H1 (cell line): ENCODE results near the gene IP6K1. TPM values are rescaled to one million over a fixed set of nuclear protein-coding genes. Genes with fewer than 3 reads are reported as not detected.

ENCODE experiments used
- CTCF ChIA-PET: fragments of 300-600 bp; sonication (Branson Sonifier 250); formaldehyde crosslinking; loops from one replicate; lab custom pipeline; 2021; ENCODE audit not compliant: partially characterized antibody; lab: Charles Lee
- POLR2A ChIA-PET: fragments of 300-600 bp; sonication (Branson Sonifier 250); formaldehyde crosslinking; loops from one replicate; lab custom pipeline; 2021; ENCODE audit warnings: inconsistent platforms; ENCODE audit not compliant: partially characterized antibody; lab: Charles Lee
- DNase-seq, 2 experiments: peaks; one replicate each; pipeline versions ENCODE4 v3.0.0 to v3.0.0-alpha.2; 2010 to 2022; ENCODE audit warnings: low spot score in 2 of 2, low read depth in 1 of 2, mixed read lengths in 1 of 2
- FAIRE-seq: peaks from 2 replicates; lab custom pipeline; 2011; peaks lifted over from hg19 to GRCh38; lab: Jason Lieb, UNC
- H2AFZ ChIP-seq: 2 replicates; pipeline ENCODE4 v1.8.1; 2012; ENCODE audit warnings: low read length, inconsistent platforms
- H2AK5ac ChIP-seq: 2 replicates; pipeline ENCODE4 v1.6.1; 2013; ENCODE audit warnings: low read depth, low read length
- H2BK120ac ChIP-seq: replicated peaks from 2 replicates; pipeline ENCODE3; 2013; ENCODE audit warnings: low read depth, low read length, inconsistent platforms
- H2BK12ac ChIP-seq: 2 replicates; pipeline ENCODE4 v1.6.1; 2013; ENCODE audit warnings: low read depth, low read length
- H2BK15ac ChIP-seq: 2 replicates; pipeline ENCODE4 v1.6.1; 2013; ENCODE audit warnings: low read length
- H2BK20ac ChIP-seq: 2 replicates; pipeline ENCODE4 v1.6.1; 2013; ENCODE audit warnings: low read length
- H2BK5ac ChIP-seq: 2 replicates; pipeline ENCODE4 v1.6.1; 2013; ENCODE audit warnings: low read depth, low read length
- H3K14ac ChIP-seq: 2 replicates; pipeline ENCODE4 v1.6.1; 2013; ENCODE audit warnings: inconsistent platforms; ENCODE audit not compliant: insufficient read length
- H3K18ac ChIP-seq: 2 replicates; pipeline ENCODE4 v1.6.1; 2013; ENCODE audit warnings: low read length; ENCODE audit errors: extremely low read depth
- H3K23ac ChIP-seq: 2 replicates; pipeline ENCODE4 v1.6.1; 2013; ENCODE audit warnings: inconsistent platforms; ENCODE audit not compliant: insufficient read length
- H3K23me2 ChIP-seq: 2 replicates; pipeline ENCODE4 v1.6.1; 2013; ENCODE audit warnings: low read depth, low read length
- H3K27ac ChIP-seq: 2 replicates; pipeline ENCODE4 v1.6.1; 2011; ENCODE audit warnings: low read depth, low read length, inconsistent platforms
- H3K27me3 ChIP-seq, 4 experiments: replicated peaks in 1 of 4; 1 replicate in 1 of 4; 2 replicates in 3 of 4; pipeline versions ENCODE4 v1.6.1 to v1.8.1; 2011 to 2013; ENCODE audit warnings: low read length in 3 of 4, mild to moderate bottlenecking in 3 of 4, inconsistent platforms in 2 of 4, mixed read lengths in 2 of 4, moderate library complexity in 1 of 4; ENCODE audit not compliant: control insufficient read depth in 3 of 4, insufficient read depth in 3 of 4; ENCODE audit errors: extremely low read depth in 1 of 4
- H3K36me3 ChIP-seq, 4 experiments: 2 replicates each; pipeline versions ENCODE4 v1.6.1 to v1.8.1; 2011 to 2013; ENCODE audit warnings: mild to moderate bottlenecking in 4 of 4, low read length in 3 of 4, moderate library complexity in 2 of 4, control low read depth in 1 of 4, inconsistent platforms in 1 of 4; ENCODE audit not compliant: insufficient read depth in 4 of 4, control insufficient read depth in 2 of 4
- H3K4ac ChIP-seq: replicated peaks from 2 replicates; pipeline ENCODE3; 2013; ENCODE audit warnings: low read length, low read depth, mixed read lengths, inconsistent platforms; ENCODE audit not compliant: insufficient read length
- H3K4me1 ChIP-seq, 4 experiments: replicated peaks in 1 of 4; 1 replicate in 1 of 4; 2 replicates in 3 of 4; pipeline versions ENCODE4 v1.6.1 to v1.8.1; 2011 to 2013; ENCODE audit warnings: low read length in 3 of 4, inconsistent platforms in 2 of 4, mixed read lengths in 1 of 4; ENCODE audit not compliant: insufficient read depth in 4 of 4, control insufficient read depth in 3 of 4
- H3K4me2 ChIP-seq, 2 experiments: 2 replicates each; pipeline versions ENCODE4 v1.6.1 to v1.8.1; 2011 to 2013; ENCODE audit warnings: low read depth in 2 of 2, low read length in 2 of 2, control low read depth in 1 of 2, inconsistent platforms in 1 of 2, mild to moderate bottlenecking in 1 of 2; ENCODE audit not compliant: insufficient read depth in 1 of 2
- H3K4me3 ChIP-seq, 4 experiments: fragments of 200-600, 300-600 bp in 1 of 4; sonication (generic), shearing (Covaris generic), sonication (Bioruptor Twin) in 1 of 4; 2 replicates each; pipeline versions ENCODE4 v1.5.1 to v1.8.1; 2011 to 2016; ENCODE audit warnings: low read length in 4 of 4, low read depth in 3 of 4, control low read depth in 2 of 4, inconsistent platforms in 2 of 4, mild to moderate bottlenecking in 2 of 4, mixed read lengths in 1 of 4, moderate library complexity in 1 of 4; ENCODE audit not compliant: insufficient read depth in 2 of 4; ENCODE audit errors: extremely low read depth in 1 of 4
- H3K56ac ChIP-seq: replicated peaks from 2 replicates; pipeline ENCODE3; 2013; ENCODE audit warnings: low read depth, mild to moderate bottlenecking, mixed read lengths, low read length, inconsistent platforms; ENCODE audit not compliant: insufficient read length
- H3K79me1 ChIP-seq: 2 replicates; pipeline ENCODE4 v1.6.1; 2013; ENCODE audit warnings: low read depth, low read length, control low read depth
- H3K79me2 ChIP-seq, 2 experiments: 2 replicates each; pipeline versions ENCODE4 v1.6.1 to v1.8.1; 2012 to 2013; ENCODE audit warnings: low read length in 2 of 2, mild to moderate bottlenecking in 2 of 2, inconsistent platforms in 1 of 2; ENCODE audit not compliant: insufficient read depth in 2 of 2, control insufficient read depth in 1 of 2
- H3K9ac ChIP-seq, 4 experiments: replicated peaks in 1 of 4; 1 replicate in 1 of 4; 2 replicates in 3 of 4; pipeline versions ENCODE4 v1.6.1 to v1.8.1; 2011 to 2013; ENCODE audit warnings: low read depth in 3 of 4, low read length in 3 of 4, control low read depth in 2 of 4, mild to moderate bottlenecking in 2 of 4, moderate library complexity in 2 of 4, inconsistent platforms in 1 of 4; ENCODE audit errors: extremely low read depth in 1 of 4
- H3K9me3 ChIP-seq, 2 experiments: 2 replicates each; pipeline versions ENCODE4 v1.6.1 to v1.8.1; 2012 to 2013; ENCODE audit warnings: mild to moderate bottlenecking in 2 of 2, moderate library complexity in 2 of 2, control low read depth in 1 of 2, inconsistent platforms in 1 of 2, low read depth in 1 of 2, low read length in 1 of 2, mixed read lengths in 1 of 2; ENCODE audit not compliant: insufficient read depth in 2 of 2
- H4K20me1 ChIP-seq, 2 experiments: replicated peaks in 1 of 2; 2 replicates each; pipeline versions ENCODE3 to v1.8.1; 2011 to 2013; ENCODE audit warnings: inconsistent platforms in 2 of 2, low read length in 2 of 2, mild to moderate bottlenecking in 1 of 2; ENCODE audit not compliant: insufficient read depth in 2 of 2, control insufficient read depth in 1 of 2
- H4K5ac ChIP-seq: 2 replicates; pipeline ENCODE4 v1.6.1; 2013; ENCODE audit warnings: low read length, low read depth, mixed read lengths, inconsistent platforms; ENCODE audit not compliant: insufficient read length
- H4K8ac ChIP-seq: 2 replicates; pipeline ENCODE4 v1.8.0; 2013; ENCODE audit warnings: mild to moderate bottlenecking, moderate library complexity, low read length, inconsistent platforms; ENCODE audit not compliant: insufficient read depth; ENCODE audit errors: extremely low read depth
- H4K91ac ChIP-seq: replicated peaks from 2 replicates; pipeline ENCODE3; 2013; ENCODE audit warnings: low read length, mixed read lengths, inconsistent platforms; ENCODE audit not compliant: insufficient read length
- E2F6 ChIP-seq: IDR thresholded peaks from 2 replicates; pipeline ENCODE4 v1.6.1; 2012; ENCODE audit warnings: inconsistent platforms
- NANOG ChIP-seq: IDR thresholded peaks from 2 replicates; pipeline ENCODE4 v1.6.1; 2011; ENCODE audit warnings: low read length, low read depth, mild to moderate bottlenecking, inconsistent platforms; ENCODE audit not compliant: insufficient read depth, poor library complexity, severe bottlenecking
- POLR2AphosphoS5 ChIP-seq: IDR thresholded peaks from 2 replicates; pipeline ENCODE4 v1.6.1; 2011; ENCODE audit warnings: low read depth, low read length
- SP1 ChIP-seq: IDR thresholded peaks from 2 replicates; pipeline ENCODE4 v1.6.1; 2011; ENCODE audit warnings: low read depth, low read length
- SP2 ChIP-seq: IDR thresholded peaks from 2 replicates; pipeline ENCODE4 v1.6.1; 2012; ENCODE audit warnings: mild to moderate bottlenecking, low read length, inconsistent platforms
- SP4 ChIP-seq: IDR thresholded peaks from 2 replicates; pipeline ENCODE4 v1.6.1; 2012; ENCODE audit warnings: low read length, inconsistent platforms
- SUZ12 ChIP-seq: fragments of 200-600 bp; sonication (generic); IDR thresholded peaks from 2 replicates; pipeline ENCODE4 v1.6.1; 2012; ENCODE audit warnings: mild to moderate bottlenecking, inconsistent platforms, low read length, moderate library complexity, mixed read lengths
- ZNF274 ChIP-seq: IDR thresholded peaks from 2 replicates; pipeline ENCODE4 v1.7.0; 2012; ENCODE audit warnings: low read length, borderline replicate concordance; ENCODE audit errors: extremely low read depth
- WGBS, 2 experiments: shearing (Covaris generic) in 1 of 2; methylation state at CpG; one replicate each; pipeline versions ENCODE4 v1.1.6 to v1.1.7; 2013 to 2015; ENCODE audit warnings: low lambda C conversion rate in 2 of 2, mixed read lengths in 2 of 2, inconsistent platforms in 1 of 2, low coverage in 1 of 2, missing lambda C conversion rate in 1 of 2; ENCODE audit not compliant: insufficient replicate concordance in 2 of 2, insufficient coverage in 1 of 2, insufficient read length in 1 of 2; ENCODE audit errors: extremely low coverage in 1 of 2, missing lambda C conversion rate in 1 of 2; 5-methylcytosine and 5-hydroxymethylcytosine counted together
- polyA plus RNA-seq, 7 experiments: library from polyadenylated mRNA; depleted of rRNA in 3 of 7; stranded (reverse) in 5 of 7; unstranded in 2 of 7; fragments of >200 nt in 5 of 7; fragments of 200-250 nt in 2 of 7; gene quantifications; 1 replicate in 5 of 7; 2 replicates in 1 of 7; 4 replicates in 1 of 7; pipeline versions ENCODE4 v1.2.1 to v1.2.3, GENCODE V29; 2011 to 2013; ENCODE audit warnings: missing spikeins in 2 of 7, mixed read lengths in 2 of 7
- total RNA-seq: library from RNA; stranded (reverse); fragmentation: NEBNext Ultra II Directional; extraction: Animal tissue kit (Norgen Biotek cat#: 25700); gene quantifications from 2 replicates; pipeline ENCODE4 v1.2.1, GENCODE V29; 2021
- TF ChIP-seq, protein P1 (sequence below): IDR thresholded peaks from 2 replicates; pipeline ENCODE4 v1.6.1; 2011; ENCODE audit warnings: low read depth, mild to moderate bottlenecking, low read length; ENCODE audit not compliant: insufficient read depth

Gene IP6K1
- total and polyA plus RNA-seq, 2 of the 8 experiments (the other 6 are each of a cell fraction or from before 2014, with no cell fraction given) = 31.5 to 35.2 TPM

- peak within 1 kb of the TSS; percentile 59 to 92 for H3K4me2 ChIP-seq
- peaks cover 7 to 23% of the 10 kb centered on the region in 2 experiments for H4K20me1 ChIP-seq
- no peak within 1 kb of the TSS for H3K14ac ChIP-seq
- ChIA-PET POLR2A (interaction anchor here (0.6 to 7.3 kb wide), 11 partner anchors 9 to 554 kb away, joined by 3 to 41 read pairs (median 4); partner anchors contain the start of gene IP6K1), CTCF (interaction anchor here (0.8 to 1.5 kb wide), 8 partner anchors 20 to 206 kb away, joined by 3 to 14 read pairs (median 3); partner anchors contain the start of genes IP6K1 and MON1A)
- peak within 1 kb of the TSS; percentile 80 for H3K27ac ChIP-seq
- peak within 1 kb of the TSS; percentile 69; the same call in 1 of the 2 replicates for H2AK5ac ChIP-seq
- H3K23ac ChIP-seq = no peak within 1 kb of the TSS
- H3K18ac ChIP-seq = no peak within 1 kb of the TSS; the same call in none of the 2 replicates
- H2AFZ ChIP-seq = peak within 1 kb of the TSS; percentile 43; the same call in 1 of the 2 replicates
- H3K79me2 ChIP-seq = peaks cover 0 to 8% of the 10 kb centered on the region in 2 experiments; a peak in 1 of 4 replicates
- no peak within 1 kb of the TSS for H2BK20ac ChIP-seq
- H2BK12ac ChIP-seq = no peak within 1 kb of the TSS; the same call in 1 of the 2 replicates
- no peak within 1 kb of the TSS for H2BK15ac ChIP-seq
- H3K79me1 ChIP-seq = peaks cover 5% of the 10 kb centered on the region; the same call in 1 of the 2 replicates
- peak within 1 kb of the TSS; percentile 50 for H3K56ac ChIP-seq
- H3K23me2 ChIP-seq = peaks cover 12% of the 10 kb centered on the region; the same call in 1 of the 2 replicates
- 2% methylated on average over 81 of the region's 102 CpGs; no CpG with 5 or more reads in 1 of the 2 experiments for WGBS, 2 experiments
- peak within 1 kb of the TSS; percentile 94 for H4K8ac ChIP-seq
- H2BK5ac ChIP-seq = peak within 1 kb of the TSS; percentile 83
- peak within 1 kb of the TSS; percentile 32 for H3K4ac ChIP-seq
- no peaks in the 10 kb centered on the region for H3K9me3 ChIP-seq
- H3K9ac ChIP-seq = peak within 1 kb of the TSS; percentile 76 to 90 (median 86)
- peaks cover 0 to 19% (median 8%) of the 10 kb centered on the region in 4 experiments; a peak in 6 of 7 replicates for H3K4me1 ChIP-seq
- peak; percentile 91 to 97 for DNase-seq
- H3K27me3 ChIP-seq = no peaks in the 10 kb centered on the region
- peak within 1 kb of the TSS; percentile 72 to 97 (median 94) for H3K4me3 ChIP-seq
- no peak for FAIRE-seq
- H4K5ac ChIP-seq = peak within 1 kb of the TSS; percentile 39
- peaks cover 10 to 20% (median 18%) of the 10 kb centered on the region in 4 experiments for H3K36me3 ChIP-seq
- H2BK120ac ChIP-seq = no peak within 1 kb of the TSS
- H4K91ac ChIP-seq = peak within 1 kb of the TSS; percentile 64
- TF ChIP-seq E2F6 (peak; percentile 53; the same call in 1 of the 2 replicates), POLR2AphosphoS5 (peak; percentile 52), SUZ12 (no peak), SP4 (0 out of 2 replicates have a peak, but pooled peaks have one; percentile 75), SP1 (peak; percentile 18; the same call in 1 of the 2 replicates), NANOG (no peak), SP2 (no peak), ZNF274 (no peak)
- TF ChIP-seq, protein P1, sequence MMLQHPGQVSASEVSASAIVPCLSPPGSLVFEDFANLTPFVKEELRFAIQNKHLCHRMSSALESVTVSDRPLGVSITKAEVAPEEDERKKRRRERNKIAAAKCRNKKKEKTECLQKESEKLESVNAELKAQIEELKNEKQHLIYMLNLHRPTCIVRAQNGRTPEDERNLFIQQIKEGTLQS = peak; percentile 71
Observed at GRCh38 chr3:49723628-49724551, 62.5 kb downstream of the IP6K1 start, which contains the start of gene GMPPB. TSS of gene GMPPB (minus strand) at chr3:49723951. CDS start at chr3:49723726, 225 bp downstream.
